TTC549 (cell line): ENCODE measurements around the gene ZCCHC17.
"Not testable (repeated sequence)": the region's sequence is repeated elsewhere in the genome, so short reads cannot be mapped to it uniquely, and the experiment has no call there.

Experiments used
- FAIRE-seq: peaks from 2 replicates; lab custom pipeline; 2012; peaks lifted over from hg19 to GRCh38; lab: Jason Lieb, UNC

Gene ZCCHC17

GRCh38 chr1:31296486-31297276 lies at the start of gene ZCCHC17, which contains the start of gene SNRNP40:
Gene ZCCHC17, plus strand, starts transcription at chr1:31297032. Its CDS starts 13,067 bp downstream, at chr1:31310099.
Gene SNRNP40, minus strand, starts transcription at chr1:31296788. Its CDS starts 37 bp downstream, at chr1:31296751.
- peak; percentile 97 for FAIRE-seq

GRCh38 chr1:31248276-31248675 lies 48.6 kb upstream of the ZCCHC17 start:
- FAIRE-seq: no peak

- FAIRE-seq: no peak
Observed at GRCh38 chr1:31249854-31250253, 47.0 kb upstream of the ZCCHC17 start.

GRCh38 chr1:31257213-31257612 lies 39.6 kb upstream of the ZCCHC17 start:
- no peak for FAIRE-seq

GRCh38 chr1:31258581-31258980 lies 38.3 kb upstream of the ZCCHC17 start:
- FAIRE-seq: no peak

- no peak for FAIRE-seq
Observed at GRCh38 chr1:31259746-31260145, 37.1 kb upstream of the ZCCHC17 start.

- FAIRE-seq: no peak
Observed at GRCh38 chr1:31261916-31262315, 34.9 kb upstream of the ZCCHC17 start.

- FAIRE-seq: not testable (repeated sequence)
Observed at GRCh38 chr1:31262393-31262792, 34.4 kb upstream of the ZCCHC17 start.

- no peak for FAIRE-seq
Observed at GRCh38 chr1:31263408-31263807, 33.4 kb upstream of the ZCCHC17 start.

GRCh38 chr1:31264790-31265386 lies 31.9 kb upstream of the ZCCHC17 start:
- FAIRE-seq: no peak

GRCh38 chr1:31266547-31266946 lies 30.3 kb upstream of the ZCCHC17 start:
- no peak for FAIRE-seq

GRCh38 chr1:31272369-31272768 lies 24.5 kb upstream of the ZCCHC17 start:
- no peak for FAIRE-seq

GRCh38 chr1:31273619-31274018 lies 23.2 kb upstream of the ZCCHC17 start:
- FAIRE-seq: no peak

GRCh38 chr1:31282426-31282825 lies 14.4 kb upstream of the ZCCHC17 start:
- not testable (repeated sequence) for FAIRE-seq

GRCh38 chr1:31287791-31288190 lies 9.0 kb upstream of the ZCCHC17 start:
- FAIRE-seq: not testable (repeated sequence)

- FAIRE-seq: no peak
Observed at GRCh38 chr1:31289021-31289420, 7.8 kb upstream of the ZCCHC17 start.

GRCh38 chr1:31295874-31296485 lies 852 bp upstream of the ZCCHC17 start:
- FAIRE-seq: no peak

- FAIRE-seq: no peak
Observed at GRCh38 chr1:31297277-31298247, 730 bp downstream of the ZCCHC17 start.

- FAIRE-seq: no peak
Observed at GRCh38 chr1:31299365-31299764, 2.5 kb downstream of the ZCCHC17 start.

- FAIRE-seq: no peak
Observed at GRCh38 chr1:31300193-31300592, 3.4 kb downstream of the ZCCHC17 start.

GRCh38 chr1:31302709-31303441 lies 6.0 kb downstream of the ZCCHC17 start:
- no peak for FAIRE-seq
